GM19043 (cell line): ENCODE data around the gene CPVL.

ENCODE experiments used
- ATAC-seq: cut with Tn5 transposase; IDR thresholded peaks from one replicate; pipeline ENCODE4 v1.9.1; 2021; ENCODE audit warnings: low read depth; ENCODE audit not compliant: unreplicated experiment

The CPVL gene

DNA sequence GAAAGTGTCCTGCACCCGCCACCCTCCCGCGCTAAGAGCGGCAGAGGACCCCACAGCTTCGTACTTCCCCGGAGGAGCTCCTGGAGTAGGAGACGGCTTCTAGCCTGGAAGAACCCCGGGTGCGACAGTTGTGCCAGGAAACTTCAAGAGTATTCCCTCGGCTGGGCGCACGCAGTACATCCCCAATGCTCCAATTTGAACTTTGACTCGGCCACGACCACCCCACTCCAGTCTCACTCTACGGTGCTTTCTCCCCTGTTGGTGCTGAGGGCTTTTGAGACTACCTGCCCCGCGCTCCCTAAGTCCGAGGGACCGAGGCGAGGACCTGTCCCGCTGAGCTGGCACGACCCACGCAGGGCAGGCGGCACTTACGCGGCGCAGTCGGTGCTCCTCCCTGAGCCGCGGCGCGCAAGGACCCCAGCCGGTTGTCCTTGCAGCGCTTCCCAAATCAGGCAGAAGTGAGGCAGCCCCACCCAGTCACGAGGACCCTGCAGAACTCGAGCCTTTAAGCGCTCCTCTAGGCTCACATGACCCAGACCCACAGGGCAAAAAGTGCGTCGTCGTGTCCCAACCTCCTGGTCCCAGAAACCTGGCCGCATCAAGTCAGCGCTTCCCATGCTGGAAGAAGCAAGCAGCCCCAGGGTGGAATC, at the start of gene CPVL:
CPVL (minus strand) TSS at position 481 of the 650 bp plus-strand sequence. CDS start 25,476 bp downstream, outside the sequence.
- no peak for ATAC-seq

DNA sequence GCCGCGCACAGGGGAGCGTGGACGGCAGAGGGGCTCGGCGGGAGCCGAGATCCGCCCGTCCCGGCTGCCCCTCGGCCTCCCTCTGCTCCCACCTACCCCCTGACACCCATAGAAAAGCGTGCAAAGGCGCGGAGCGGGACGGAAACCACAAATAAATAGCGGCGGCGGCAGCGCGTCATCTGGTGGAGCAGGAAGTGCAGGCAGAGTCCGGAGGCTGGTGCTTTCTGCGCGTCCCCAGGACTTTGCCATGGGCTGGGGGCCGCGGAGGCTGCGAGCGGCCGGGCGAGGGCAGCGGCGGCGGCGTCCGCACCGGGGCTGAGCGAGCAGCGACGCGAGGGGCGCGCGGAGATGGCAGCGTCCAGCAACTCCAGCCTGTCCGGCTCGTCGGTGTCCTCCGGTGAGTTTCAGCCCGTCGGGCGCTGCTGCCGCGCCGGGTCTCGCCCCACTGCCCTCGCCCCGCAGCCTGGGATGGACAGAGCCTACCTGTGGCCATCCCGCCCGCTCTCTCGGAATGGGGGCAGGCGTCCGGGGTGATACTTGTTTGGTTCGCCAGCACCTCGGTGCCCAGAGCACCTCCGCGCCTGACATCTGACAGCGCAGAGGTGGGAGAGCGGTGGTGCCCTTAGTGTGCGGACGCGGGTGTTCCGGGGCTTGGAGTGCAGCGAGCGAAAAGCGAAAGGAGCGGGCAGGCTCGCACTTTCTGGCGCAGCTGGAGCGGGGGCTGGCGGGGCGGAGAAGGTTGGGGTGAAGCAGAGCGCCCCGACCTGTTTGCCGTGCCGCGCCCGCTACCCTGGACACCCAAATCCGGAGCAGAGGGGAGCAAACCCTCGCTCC, 48.5 kb upstream of the CPVL start, which contains the start of gene CHN2:
CHN2 (plus strand) TSS at position 182 of the 834 bp plus-strand sequence.
- ATAC-seq = no peak

DNA sequence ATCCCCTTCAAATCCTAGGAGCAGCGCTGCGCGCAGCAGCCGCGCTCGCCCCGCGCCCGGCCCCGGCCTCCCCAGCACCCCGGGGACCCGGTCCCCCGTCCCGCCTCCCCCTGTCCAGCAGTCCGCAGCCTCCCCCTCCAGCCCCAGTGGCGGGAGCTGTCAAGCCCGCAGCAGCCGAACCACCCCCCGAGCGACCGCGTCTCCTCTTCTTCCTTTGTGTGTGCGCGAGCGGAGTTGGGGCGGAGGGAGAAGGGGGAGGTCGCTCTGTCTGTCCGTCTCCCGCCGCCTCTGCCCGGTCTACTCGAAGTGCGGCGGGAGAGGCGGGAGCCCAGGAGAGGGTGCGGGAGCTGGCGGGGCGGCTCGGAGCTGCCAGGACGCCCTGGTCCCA, 47.9 kb upstream of the CPVL start:
- no peak for ATAC-seq

DNA sequence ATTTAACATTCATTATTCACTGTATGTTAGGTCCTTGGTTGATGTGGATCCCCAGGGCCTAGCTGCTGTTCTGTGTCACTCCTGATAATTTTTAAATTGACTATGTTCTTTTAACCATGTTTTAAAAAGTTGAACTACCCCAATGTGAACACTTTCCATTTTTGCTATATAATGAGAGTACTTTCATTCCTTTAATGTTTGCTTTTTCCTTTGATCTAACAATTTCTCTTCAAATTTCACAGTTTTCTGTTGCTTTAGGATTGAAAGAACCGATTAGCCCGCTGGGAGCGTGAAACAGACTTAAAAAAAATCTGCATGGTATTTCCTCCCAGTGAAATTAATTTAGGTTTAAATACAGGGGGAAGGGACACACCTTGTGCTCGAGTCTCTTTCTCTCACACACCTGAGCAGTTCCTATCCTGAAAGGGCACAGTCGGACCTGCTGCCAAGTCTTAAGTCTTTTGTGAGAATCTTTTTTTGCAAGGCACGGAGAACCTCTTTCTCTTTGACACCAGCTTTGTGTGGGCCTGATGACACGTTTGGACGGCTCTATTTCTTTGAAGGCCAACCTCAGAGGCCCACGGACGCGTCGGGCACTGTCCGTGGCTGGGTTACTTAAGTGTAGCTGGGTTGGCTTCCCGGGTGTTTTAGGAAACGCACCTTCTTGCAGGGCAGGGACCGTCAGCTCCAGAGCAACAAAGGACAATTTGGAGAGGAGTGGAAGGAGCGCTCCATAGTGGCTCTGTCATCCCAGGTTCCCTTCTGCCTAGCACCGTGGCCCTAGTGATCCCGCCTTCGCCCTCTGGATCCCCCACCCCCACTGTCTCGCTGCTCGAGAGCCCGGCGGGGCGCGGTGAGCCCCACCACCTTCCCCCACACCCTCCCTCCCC, 47.2 kb upstream of the CPVL start:
- ATAC-seq = no peak

DNA sequence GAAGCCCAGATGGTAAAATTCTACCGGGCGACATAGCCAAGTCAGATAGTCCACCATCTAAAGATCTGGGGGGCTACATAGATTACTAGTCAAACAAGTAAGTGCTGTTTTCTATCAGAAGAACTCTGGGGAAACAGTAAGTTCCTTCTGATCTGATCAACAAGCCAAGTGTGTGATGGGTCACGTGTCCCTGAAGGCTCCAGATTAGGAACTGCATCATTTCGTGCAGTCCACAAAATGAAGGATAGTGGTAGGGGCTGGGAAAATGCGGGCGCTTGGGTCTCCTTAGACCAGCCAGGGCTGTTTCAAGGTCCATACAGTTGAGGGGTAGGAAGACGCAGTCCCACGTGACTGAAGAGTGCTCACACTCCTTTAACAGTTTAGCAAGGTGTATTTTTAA, 46.5 kb upstream of the CPVL start:
- no peak for ATAC-seq

DNA sequence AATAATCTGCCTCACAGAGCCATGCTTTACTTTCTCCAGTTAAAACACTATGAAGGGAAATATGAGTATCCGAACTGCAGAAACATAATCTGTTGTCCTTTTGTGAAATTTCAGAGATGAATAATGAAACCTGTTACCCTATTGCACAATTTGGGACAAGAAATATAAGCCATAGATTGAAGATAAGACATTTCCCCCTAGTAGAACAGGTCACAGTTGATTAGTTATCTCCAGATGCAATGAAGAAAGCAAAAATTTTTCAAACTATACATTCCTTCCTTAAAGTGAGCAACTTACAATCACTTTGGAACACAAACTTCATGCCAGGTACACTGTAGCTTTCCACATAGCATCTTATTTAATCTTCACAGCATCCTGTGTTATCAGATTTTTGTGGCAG, 46.0 kb upstream of the CPVL start:
- ATAC-seq = no peak

DNA sequence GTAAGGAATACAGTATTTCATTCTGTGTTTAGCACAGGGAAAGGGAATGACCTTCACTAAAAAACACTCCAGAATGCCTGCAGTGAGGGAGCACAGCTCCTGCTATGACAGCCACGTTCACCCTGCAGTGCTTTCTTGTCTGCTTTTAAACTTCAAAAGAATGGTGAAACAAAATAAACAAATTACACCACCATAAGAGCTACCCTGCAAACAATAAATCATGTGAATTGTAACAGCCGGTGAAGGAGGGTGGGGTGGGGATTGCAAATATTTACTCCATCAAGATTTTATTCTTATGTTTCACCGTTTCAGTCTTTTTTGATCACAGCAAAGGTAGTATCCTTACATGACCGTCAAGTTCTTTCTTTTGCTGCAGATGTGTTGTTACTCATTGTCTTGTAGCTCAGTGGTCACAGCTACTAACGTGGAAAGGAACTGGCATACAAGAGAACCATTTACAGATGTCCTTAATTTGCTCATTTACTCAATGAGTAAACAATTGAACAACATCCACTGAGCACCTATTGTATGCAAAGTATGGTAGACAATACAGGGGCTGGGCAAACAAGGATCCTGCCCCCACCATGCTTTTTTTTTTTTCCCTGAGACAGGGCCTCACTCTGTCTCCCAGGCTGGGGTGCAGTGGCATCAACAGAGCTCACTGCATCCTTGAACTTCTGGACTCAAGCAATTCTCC, 44.2 kb upstream of the CPVL start:
- ATAC-seq = no peak

DNA sequence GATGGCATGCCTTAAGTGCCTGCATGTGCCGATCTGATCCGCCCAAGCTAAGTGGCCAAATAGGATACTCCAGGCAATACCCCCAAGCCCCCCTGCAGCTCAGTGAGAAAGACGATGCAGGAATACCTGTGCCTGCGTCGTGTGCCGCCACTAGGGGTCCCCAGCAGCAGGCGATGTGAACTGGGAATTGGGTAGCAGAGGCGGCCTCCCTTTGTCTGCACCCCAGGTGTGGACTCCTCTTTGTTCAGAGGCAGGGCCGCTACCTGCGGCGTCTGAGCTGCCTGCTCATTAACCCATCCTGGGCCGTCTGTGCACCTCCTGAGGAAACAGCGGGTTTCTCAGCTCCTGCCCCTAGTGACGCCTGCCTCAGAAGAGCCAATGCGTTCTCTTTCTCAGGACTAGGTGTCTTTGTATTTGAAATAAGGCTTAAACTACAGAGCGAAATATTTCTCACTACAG, 43.4 kb upstream of the CPVL start:
- ATAC-seq = no peak

DNA sequence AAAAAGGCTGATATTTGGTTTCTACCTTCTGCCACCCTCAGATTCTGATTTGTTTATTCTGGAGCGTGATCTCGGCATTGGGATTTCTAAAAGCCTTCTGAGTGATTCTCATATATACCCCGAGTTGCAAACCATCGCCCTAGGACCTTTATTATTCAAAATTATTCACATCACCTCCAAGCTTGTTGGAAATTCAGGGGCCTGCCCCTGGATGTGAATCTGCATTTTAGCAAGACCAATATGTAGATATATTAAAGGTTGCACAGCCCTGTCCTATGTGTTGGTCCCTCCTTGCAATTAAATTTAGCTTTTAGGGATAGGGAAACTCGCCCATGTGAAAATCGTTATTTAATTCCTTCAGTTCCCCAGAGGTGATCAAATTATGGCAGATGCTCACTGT, 39.3 kb upstream of the CPVL start:
- no peak for ATAC-seq

DNA sequence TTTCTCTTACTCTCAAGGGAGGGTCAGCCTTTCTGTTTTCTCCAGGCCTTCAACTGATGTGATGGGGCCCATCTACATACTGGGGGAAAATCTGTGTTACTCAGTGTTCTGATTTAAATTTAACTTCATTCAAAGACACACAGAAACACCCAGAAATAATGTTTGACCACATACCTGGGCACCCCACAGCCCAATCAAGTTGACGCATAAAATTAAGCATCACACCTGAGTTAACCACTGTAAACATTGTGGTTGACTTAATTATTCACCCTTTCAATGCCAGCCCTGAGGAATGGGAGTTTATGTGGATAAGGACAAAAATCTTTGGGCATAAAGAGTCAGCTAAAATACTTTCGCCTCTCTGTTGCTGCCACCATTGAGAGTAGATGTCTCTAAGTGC, 38.3 kb upstream of the CPVL start:
- ATAC-seq = no peak

DNA sequence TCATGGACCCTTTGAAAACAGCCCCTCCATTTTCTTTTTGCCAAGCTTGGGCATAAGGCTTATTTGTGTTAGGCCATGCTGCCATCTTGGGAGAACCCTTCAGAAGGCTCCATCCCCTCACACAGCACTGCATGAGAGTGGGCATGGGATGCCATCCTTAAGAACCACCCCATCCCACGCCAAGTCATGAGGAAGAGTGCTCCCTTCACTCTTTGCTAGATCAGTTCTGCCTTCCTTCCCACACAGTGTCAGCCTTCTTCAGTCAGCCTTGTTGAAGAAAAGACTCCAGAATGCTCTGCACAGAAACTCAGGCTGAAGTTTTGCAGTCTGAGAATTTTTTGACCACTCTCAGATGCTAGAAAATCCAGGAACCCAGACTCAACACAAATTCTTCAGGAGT, 32.8 kb upstream of the CPVL start:
- ATAC-seq = no peak

DNA sequence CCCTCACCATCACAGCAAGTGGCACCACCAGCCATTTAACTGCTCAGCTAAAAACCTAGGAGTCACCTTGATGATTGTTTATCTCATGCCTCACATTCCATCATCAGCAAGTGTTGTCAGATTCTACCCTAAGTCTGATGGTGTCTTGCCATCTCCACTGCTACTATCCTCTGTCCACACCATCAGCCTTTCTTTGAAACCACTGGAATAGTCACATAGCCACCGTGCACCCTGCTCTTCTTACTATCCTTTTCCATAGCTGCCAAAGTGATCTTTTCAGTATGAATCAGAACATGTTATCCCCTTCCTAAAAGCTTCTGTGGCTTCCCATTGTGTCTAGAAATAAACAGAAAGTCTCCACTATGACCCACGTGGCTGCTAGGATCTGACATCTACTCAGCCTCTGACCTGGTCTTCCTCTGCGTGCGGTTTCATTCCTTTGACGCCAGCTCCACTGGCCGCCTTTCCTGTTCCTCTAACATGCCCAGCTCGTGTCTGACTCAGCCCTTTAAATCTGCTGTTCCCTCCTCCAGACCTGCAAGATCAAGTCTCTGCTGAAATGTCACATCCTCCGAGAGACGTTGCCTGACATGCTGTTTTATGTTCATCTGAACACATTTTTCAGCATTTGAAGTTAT, 31.7 kb upstream of the CPVL start:
- ATAC-seq = no peak

DNA sequence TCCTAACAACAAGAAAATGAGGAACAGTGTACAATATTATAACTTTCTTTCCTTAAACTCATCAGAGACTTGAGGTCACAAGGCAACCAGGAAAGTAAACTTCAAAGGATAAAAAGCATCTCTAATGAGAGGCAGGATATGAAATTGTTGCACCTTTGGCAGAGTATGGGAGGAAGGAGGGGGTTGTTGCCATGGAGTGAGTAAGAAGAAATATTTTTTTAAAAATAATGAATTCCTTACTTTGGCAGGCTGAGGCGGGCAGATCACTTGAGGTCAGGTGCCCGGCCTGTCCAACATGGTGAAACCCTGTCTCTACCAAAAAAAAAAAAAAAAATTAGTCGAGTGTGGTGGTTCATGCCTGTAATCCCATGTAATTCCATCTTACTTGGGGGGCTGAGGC, 27.1 kb upstream of the CPVL start:
- ATAC-seq = no peak

DNA sequence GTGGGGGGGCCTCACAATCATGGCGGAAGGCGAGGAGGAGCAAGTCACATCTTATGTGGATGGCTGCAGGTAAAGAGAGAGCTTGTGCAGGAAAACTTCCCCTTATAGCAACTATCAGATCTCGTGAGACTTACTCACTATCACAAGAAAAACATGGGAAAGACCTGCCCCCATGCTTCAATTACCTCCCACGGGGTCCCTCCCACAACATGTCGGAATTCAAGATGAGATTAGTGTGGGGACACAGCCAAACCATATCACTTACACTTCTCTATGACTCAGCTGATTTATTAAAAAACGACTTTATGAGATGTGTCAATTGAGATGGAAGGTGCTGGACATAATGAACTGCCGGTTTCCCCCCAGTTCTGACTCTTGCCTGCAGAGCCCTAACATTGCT, 24.4 kb upstream of the CPVL start:
- ATAC-seq = no peak

DNA sequence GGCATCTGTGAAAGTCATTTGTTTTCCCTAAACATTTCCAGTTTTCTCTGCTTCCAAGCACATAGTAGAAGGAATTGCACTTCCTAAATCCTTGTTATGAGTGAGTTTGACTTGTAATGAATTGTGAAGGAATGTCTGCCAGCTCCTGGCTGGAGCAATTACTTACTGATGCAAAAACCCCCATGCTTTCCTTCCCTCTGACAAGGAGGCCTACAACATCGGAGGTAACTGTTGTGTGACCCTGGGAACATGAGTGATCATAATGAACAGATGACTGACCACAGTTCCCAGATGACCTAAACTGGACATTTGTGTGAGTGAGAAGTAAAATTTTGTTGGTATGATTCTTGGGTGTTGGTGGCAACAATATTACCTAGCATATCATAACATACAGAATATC, 21.4 kb upstream of the CPVL start:
- ATAC-seq = no peak

DNA sequence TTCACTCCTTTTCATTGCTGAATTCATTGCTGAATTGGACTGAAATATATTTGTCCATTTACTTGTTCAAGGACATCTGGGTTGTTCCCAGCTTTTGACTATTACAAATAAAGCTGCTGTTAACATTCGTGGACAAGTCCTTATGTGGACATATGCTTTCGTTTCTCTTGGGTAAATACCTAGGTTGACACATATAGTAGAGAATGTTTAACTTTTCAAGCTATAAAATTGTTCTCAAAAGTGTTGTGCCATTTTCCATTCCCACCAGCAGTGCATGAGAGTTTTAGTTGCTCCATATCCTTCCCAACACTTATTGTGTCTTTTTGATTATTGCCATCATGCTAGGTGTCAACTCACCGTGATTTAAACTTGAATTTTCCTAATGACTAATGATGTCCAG, 17.5 kb upstream of the CPVL start:
- no peak for ATAC-seq

DNA sequence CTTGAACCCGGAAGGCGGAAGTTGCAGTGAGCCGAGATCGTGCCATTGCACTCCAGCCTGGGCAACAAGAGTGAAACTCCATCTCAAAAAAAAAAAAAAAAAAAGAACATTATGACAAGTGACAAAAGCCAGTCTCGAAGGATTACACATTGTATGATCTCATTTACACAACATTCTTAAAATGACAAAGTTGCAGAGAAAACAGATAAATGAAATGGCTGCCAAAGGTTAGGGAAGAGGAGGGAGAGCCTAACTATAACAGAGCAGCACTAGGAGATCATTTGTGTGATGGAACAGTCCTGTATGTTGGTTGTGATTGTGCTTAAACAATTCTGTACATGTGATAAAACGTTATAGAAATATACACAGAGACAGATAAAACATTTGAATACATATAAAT, 16.2 kb upstream of the CPVL start:
- no peak for ATAC-seq

DNA sequence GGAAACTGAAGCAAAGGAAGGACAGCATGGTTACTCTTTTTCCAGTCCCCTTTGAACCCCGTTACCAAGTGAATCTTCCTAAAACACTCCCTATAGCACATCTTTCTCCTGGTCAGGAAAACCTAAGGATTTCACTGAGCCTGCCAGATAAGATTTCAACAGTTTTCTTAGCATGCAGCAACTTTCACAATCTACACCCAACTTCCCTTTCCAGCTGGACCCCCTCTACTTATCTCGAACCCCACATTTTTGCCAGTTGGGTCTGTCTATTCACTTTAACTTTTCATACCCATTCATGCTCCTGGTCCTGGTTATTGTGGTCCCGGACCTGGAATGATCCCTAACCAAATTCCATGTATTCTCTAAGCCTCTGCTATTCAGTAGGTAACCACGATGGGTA, 14.9 kb upstream of the CPVL start:
- no peak for ATAC-seq

DNA sequence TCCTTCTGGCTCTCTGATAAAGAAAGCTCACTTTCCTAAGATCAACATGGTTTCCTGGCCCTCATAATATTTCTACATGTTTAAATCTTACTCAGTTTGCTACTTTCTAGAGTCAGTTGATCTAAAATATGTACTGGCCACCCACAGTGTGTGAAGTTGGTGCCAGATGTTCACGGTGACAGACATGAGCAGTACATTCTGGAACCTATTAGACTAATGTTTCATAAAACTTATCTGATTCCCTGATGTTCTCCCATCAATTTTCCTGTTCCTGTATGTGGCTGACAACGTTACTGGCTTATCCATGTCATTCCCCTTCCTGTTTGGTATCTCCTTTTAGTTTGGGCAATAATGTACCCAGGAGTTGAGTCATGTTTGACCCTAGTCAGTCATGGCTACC, 13.7 kb upstream of the CPVL start:
- no peak for ATAC-seq

DNA sequence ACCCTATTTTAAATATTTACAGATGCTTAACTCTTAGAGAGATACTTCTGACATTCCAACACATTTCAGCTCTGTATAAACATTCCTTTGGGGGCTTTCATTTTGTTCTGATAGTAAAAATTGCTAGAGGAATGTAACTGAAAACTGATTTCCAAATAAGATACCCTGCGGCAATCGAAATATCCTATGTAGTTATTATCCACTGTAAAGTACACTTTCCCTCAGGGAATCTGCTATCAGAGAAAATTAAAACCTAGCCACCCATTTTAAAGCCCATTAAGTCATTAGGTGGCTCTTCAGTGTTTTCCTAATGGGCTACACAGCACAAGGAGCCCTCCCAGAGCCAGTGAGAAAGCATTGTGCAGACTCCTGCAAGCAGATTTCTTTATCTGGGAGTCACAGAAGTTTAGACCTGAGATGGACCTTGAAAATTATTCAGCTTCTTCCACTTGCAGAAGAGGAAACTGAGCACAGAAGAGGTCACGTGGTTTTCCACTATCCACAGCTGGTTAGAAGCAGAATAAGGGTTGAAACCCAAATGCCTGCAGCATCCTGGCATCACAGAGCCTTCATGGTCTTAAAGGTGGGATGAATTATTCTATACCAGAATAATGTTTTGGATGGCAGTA, 12.6 kb upstream of the CPVL start:
- ATAC-seq = no peak
